T-helper 17 cell (primary cell): ENCODE results near the gene BTK. TPM values are rescaled to one million over a fixed set of nuclear protein-coding genes. Genes with fewer than 3 reads are reported as not detected.

Source experiments
- ATAC-seq: fragments of 150-1000 bp; cut with Tn5 transposase; 2 replicates; pipeline ENCODE4 v1.10.0; 2021; ENCODE audit warnings: mild to moderate bottlenecking, moderate library complexity
- DNase-seq, 3 donors: peaks; one replicate each; pipeline versions ENCODE4 v3.0.0 to v3.0.0-alpha.2; 2020 to 2021
- H3K9me3 ChIP-seq: one replicate; pipeline ENCODE4 v1.7.0; 2013; ENCODE audit warnings: low read length, mild to moderate bottlenecking; ENCODE audit not compliant: control insufficient read depth, poor library complexity, severe bottlenecking
- H3K27ac Mint-ChIP-seq: one replicate; pipeline ENCODE4 v1.8.0; 2022; ENCODE audit warnings: mild to moderate bottlenecking, moderate library complexity, mixed read lengths
- H3K27me3 Mint-ChIP-seq: one replicate; pipeline ENCODE4 v1.8.0; 2022; ENCODE audit warnings: mixed read lengths
- H3K36me3 Mint-ChIP-seq: one replicate; pipeline ENCODE4 v1.8.0; 2022; ENCODE audit warnings: low read depth, mixed read lengths
- H3K4me1 Mint-ChIP-seq: one replicate; pipeline ENCODE4 v1.8.0; 2022; ENCODE audit warnings: mild to moderate bottlenecking, mixed read lengths
- H3K4me3 Mint-ChIP-seq: one replicate; pipeline ENCODE4 v1.8.0; 2022; ENCODE audit warnings: mild to moderate bottlenecking, moderate library complexity, mixed read lengths
- total RNA-seq, 4 donors: library from RNA in 2 of 4; stranded (reverse) in 2 of 4; gene quantifications; one replicate each; pipeline ENCODE4 v1.2.3 and lab custom pipeline; 2022 to 2026

BTK gene
- total RNA-seq, result 10 to 100 TPM; 10.0 to 13.8 TPM
- 0.35 to 0.68 reads per million in 2 donors for total RNA-seq (lab: John Stamatoyannopoulos, UW)

GRCh38 chrX:101385795-101386541, at the start of gene BTK:
Gene BTK (minus strand): TSS chrX:101386191. CDS start chrX:101375284, 10,907 bp downstream.
- ATAC-seq (no peak), DNase-seq (no peak)
- Mint-ChIP-seq H3K27me3 (no peaks in the 10 kb centered on the region), H3K4me1 (peaks cover under 1% of the 10 kb centered on the region), H3K4me3 (peak within 1 kb of the TSS; percentile 74), H3K27ac (no peak within 1 kb of the TSS), H3K36me3 (no peaks in the 10 kb centered on the region)
- H3K9me3 ChIP-seq, result no peaks in the 10 kb centered on the region

DNA sequence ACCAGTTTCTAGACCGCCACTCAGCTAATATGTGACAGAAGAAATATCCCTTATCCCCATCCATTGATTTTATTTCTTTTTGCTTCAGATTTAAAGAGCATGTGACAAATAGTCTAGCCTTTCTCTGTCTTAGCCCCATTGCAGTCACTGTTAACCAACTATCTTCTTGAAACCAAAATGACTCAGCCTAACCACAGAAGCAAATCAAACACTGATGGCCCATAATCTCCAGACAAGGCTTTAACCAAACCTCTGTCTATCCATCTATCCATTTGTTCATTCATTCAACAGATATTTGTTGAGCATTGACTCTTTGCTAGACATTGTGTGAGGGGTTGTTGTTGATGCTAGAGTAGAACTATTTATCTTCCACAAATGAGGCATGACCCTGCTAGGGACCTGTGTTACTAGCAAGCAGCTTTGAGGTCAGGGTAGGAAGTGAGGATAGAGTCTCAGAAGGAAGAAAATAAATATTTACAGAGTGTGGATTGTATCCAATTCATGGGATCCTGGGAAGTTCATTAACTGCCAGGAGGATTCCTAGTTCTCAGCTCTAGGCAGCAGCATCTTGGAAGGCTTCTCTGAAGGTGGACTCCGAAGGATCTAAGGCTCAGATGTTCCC, 44.6 kb upstream of the BTK start:
- Mint-ChIP-seq H3K4me3 (no peak overlapping the region), H3K27me3 (no peaks in the 10 kb centered on the region), H3K27ac (peak overlapping the region; percentile 53), H3K36me3 (peaks cover 2% of the 10 kb centered on the region), H3K4me1 (peaks cover 2% of the 10 kb centered on the region)
- no peaks in the 10 kb centered on the region for H3K9me3 ChIP-seq
- DNase-seq (no peak), ATAC-seq (no peak)

DNA sequence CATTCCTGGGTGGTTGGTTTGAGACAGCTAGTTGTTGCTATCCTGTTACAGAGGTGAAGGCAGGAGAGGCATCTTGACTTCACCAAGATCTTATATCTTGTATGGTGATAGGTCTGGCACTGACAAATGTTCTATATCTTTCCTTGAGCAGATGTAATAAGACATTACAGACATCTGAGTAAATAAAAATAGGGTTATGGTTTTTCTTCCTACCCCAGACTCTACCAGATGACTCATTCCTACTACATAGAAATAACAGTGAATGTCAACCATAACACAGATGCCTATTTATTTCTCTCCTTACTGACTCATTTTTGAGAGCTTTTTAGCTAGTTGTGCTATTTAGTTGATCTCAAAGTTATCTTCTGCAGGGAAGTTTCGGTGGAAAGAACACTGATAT, 43.9 kb upstream of the BTK start:
- H3K27ac Mint-ChIP-seq, result peak overlapping the region; percentile 53
- ATAC-seq (no peak), DNase-seq (no peak)
- H3K36me3 Mint-ChIP-seq, result peaks cover 5% of the 10 kb centered on the region
- no peak overlapping the region for H3K4me3 Mint-ChIP-seq
- H3K9me3 ChIP-seq, result no peaks in the 10 kb centered on the region
- peaks cover 2% of the 10 kb centered on the region for H3K4me1 Mint-ChIP-seq
- no peaks in the 10 kb centered on the region for H3K27me3 Mint-ChIP-seq

DNA sequence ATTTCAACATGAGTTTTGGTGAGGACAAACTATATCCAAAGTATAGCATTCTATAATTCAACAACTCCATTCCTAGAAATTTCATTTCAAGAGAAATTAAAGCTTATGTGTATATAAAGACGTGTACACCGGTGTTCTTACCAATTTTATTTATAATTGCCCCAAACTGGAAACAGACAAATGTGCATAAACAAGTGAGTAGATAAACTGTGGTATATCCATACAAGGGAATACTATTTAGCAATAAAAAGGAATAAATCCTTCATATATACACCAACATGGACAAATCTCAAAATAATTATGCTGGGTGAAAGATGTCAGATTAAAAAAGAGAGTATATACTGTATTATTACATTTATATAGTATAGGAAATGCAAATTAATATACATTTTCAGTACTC, 42.0 kb upstream of the BTK start:
- H3K36me3 Mint-ChIP-seq, result peaks cover 9% of the 10 kb centered on the region
- DNase-seq, result no peak
- ATAC-seq, result no peak

DNA sequence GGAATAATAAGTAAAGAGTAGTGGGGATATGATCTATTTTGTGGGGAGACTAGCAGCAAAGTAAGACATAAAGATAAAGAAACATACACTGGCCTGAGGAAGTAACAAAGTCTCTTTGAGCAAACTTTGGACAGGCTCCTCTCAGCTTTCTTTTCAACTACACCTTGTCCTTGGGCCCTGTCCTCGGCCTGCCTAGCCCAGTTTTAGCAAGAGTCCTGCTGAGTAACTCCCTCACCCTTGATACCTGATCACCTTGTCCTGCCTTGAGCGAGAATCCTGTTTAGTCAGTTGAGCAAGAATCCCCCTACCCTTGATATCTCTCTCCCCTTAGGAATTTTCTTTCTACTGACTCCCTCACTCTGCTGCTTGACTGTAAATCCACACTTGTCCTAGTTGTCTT, 33.5 kb upstream of the BTK start:
- no peak overlapping the region for H3K4me3 Mint-ChIP-seq
- no peaks in the 10 kb centered on the region for H3K27me3 Mint-ChIP-seq
- H3K36me3 Mint-ChIP-seq, result no peaks in the 10 kb centered on the region
- DNase-seq (no peak), ATAC-seq (no peak)
- H3K9me3 ChIP-seq, result no peaks in the 10 kb centered on the region
- H3K4me1 Mint-ChIP-seq, result peaks cover 14% of the 10 kb centered on the region
- H3K27ac Mint-ChIP-seq, result peak overlapping the region; percentile 99

More for the DNA sequence above, 42.0 kb upstream of the BTK start:
- Mint-ChIP-seq H3K4me3 (no peak overlapping the region), H3K27ac (no peak overlapping the region), H3K27me3 (no peaks in the 10 kb centered on the region), H3K4me1 (peaks cover 2% of the 10 kb centered on the region)
- no peaks in the 10 kb centered on the region for H3K9me3 ChIP-seq

DNA sequence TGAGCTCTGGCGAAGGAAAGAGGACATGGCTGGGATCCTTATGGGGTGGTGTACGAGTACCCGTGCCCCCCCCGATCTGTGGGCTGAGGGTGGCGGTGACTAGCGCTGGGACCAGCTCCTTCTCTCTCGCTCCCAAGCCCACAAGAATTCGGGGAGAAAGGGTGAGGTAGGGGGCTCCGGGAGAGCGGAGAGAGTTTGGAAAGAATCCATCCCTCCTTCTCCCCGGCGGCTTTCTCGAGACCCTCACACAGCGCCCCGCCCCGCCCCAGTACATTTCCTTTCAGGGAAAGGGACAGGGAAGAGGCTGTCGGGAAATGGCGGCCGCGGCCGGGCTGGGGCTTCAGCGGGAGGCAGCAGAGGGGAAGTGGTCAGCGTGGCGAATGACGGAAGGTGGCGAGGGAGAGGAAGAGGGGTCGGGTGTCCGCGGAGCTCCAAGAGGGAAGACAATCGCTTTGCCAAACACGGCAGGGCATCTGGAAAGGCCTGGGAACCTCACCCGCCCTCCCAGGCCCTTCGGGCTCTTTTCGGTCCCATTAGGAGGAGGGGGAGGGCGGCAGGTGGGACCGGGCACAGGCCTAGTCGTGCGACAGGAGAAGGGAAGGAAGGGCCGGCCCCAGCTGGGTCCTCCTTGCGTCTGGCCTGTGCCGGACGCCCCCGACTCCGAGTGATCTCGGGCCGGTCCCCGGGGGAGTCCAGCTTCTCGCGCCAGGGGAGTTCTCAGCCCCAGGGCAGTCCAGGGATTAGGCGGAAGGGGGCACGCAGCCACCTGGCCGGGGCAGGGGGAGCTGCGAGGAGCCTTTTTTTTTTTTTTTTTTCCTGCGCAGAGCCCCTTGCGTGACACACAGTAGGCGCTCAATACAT, 32.2 kb upstream of the BTK start:
- Mint-ChIP-seq H3K27ac (peak overlapping the region; percentile 99), H3K36me3 (no peaks in the 10 kb centered on the region), H3K4me3 (peak overlapping the region; percentile 96), H3K27me3 (no peaks in the 10 kb centered on the region), H3K4me1 (peaks cover 14% of the 10 kb centered on the region)
- DNase-seq (peak in 2 of 3 donors; percentile 15 to 21), ATAC-seq (peak; percentile 51)
- no peaks in the 10 kb centered on the region for H3K9me3 ChIP-seq

- H3K9me3 ChIP-seq, result no peaks in the 10 kb centered on the region
- H3K27ac Mint-ChIP-seq, result peak overlapping the region; percentile 99
- peaks cover 21% of the 10 kb centered on the region for H3K4me1 Mint-ChIP-seq
- ATAC-seq, result no peak
- H3K4me3 Mint-ChIP-seq, result peak overlapping the region; percentile 96
- H3K27me3 Mint-ChIP-seq, result no peaks in the 10 kb centered on the region
- DNase-seq, result no peak
- H3K36me3 Mint-ChIP-seq, result peaks cover 5% of the 10 kb centered on the region
Measured at GRCh38 chrX:101417190-101417589, 31.2 kb upstream of the BTK start.

GRCh38 chrX:101416691-101417090, 30.7 kb upstream of the BTK start:
- Mint-ChIP-seq H3K4me1 (peaks cover 21% of the 10 kb centered on the region), H3K27ac (no peak overlapping the region), H3K36me3 (peaks cover 5% of the 10 kb centered on the region), H3K4me3 (no peak overlapping the region), H3K27me3 (no peaks in the 10 kb centered on the region)
- ATAC-seq, result no peak
- no peaks in the 10 kb centered on the region for H3K9me3 ChIP-seq
- no peak for DNase-seq

- no peaks in the 10 kb centered on the region for H3K9me3 ChIP-seq
- H3K4me3 Mint-ChIP-seq, result peak overlapping the region; percentile 70
- peak overlapping the region; percentile 65 for H3K27ac Mint-ChIP-seq
- peaks cover 5% of the 10 kb centered on the region for H3K36me3 Mint-ChIP-seq
- DNase-seq (no peak), ATAC-seq (peak; percentile 83)
- peaks cover 24% of the 10 kb centered on the region for H3K4me1 Mint-ChIP-seq
- H3K27me3 Mint-ChIP-seq, result no peaks in the 10 kb centered on the region
Measured at GRCh38 chrX:101415180-101416145, 29.5 kb upstream of the BTK start.

DNA sequence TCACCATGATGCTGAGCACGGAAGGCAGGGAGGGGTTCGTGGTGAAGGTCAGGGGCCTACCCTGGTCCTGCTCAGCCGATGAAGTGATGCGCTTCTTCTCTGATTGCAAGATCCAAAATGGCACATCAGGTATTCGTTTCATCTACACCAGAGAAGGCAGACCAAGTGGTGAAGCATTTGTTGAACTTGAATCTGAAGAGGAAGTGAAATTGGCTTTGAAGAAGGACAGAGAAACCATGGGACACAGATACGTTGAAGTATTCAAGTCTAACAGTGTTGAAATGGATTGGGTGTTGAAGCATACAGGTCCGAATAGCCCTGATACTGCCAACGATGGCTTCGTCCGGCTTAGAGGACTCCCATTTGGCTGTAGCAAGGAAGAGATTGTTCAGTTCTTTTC, 26.0 kb upstream of the BTK start:
- ATAC-seq, result no peak
- Mint-ChIP-seq H3K4me3 (no peak overlapping the region), H3K4me1 (peaks cover 21% of the 10 kb centered on the region), H3K27ac (peak overlapping the region; percentile 85), H3K27me3 (no peaks in the 10 kb centered on the region), H3K36me3 (peaks cover 5% of the 10 kb centered on the region)
- no peaks in the 10 kb centered on the region for H3K9me3 ChIP-seq
- DNase-seq, result no peak

- DNase-seq, result no peak
- H3K9me3 ChIP-seq, result no peaks in the 10 kb centered on the region
- peak overlapping the region; percentile 52 for H3K4me3 Mint-ChIP-seq
- H3K27me3 Mint-ChIP-seq, result no peaks in the 10 kb centered on the region
- no peak for ATAC-seq
- peaks cover 5% of the 10 kb centered on the region for H3K36me3 Mint-ChIP-seq
- peaks cover 22% of the 10 kb centered on the region for H3K4me1 Mint-ChIP-seq
- peak overlapping the region; percentile 94 for H3K27ac Mint-ChIP-seq
Measured at GRCh38 chrX:101410461-101410860, 24.5 kb upstream of the BTK start.

DNA sequence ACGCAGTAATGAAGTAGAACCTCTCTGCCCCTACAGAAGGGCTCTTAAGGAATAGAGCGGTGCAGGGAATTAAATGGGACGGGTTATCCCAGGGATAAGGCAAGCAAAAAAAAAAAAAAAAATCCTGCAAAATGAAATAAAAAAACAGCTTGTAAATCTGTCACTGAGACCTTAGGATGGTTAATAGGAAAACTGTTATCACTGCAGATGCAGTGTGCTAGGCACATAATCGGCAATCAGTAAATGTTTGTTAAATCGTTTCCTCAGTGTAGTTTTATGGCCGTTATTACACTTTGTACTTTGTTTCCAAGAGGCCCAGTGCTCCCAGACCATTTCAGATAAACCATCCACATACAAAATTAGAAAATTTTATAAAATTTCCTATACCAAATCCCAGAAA, 23.1 kb upstream of the BTK start:
- DNase-seq, result no peak
- H3K9me3 ChIP-seq, result no peaks in the 10 kb centered on the region
- peaks cover 5% of the 10 kb centered on the region for H3K36me3 Mint-ChIP-seq
- peak overlapping the region; percentile 94 for H3K27ac Mint-ChIP-seq
- peaks cover 21% of the 10 kb centered on the region for H3K4me1 Mint-ChIP-seq
- ATAC-seq, result no peak
- H3K4me3 Mint-ChIP-seq, result peak overlapping the region; percentile 97
- no peaks in the 10 kb centered on the region for H3K27me3 Mint-ChIP-seq
